HAP-1 (cell line): Measurements from ENCODE around the gene ERICH4.
"Not testable (repeated sequence)": the region's sequence is repeated elsewhere in the genome, so short reads cannot be mapped to it uniquely, and the experiment has no call there.

Experiments used
- DNase-seq, 2 experiments: peaks; one replicate each; pipeline ENCODE4 v3.0.0-alpha.2; 2016 to 2020; ENCODE audit warnings: low spot score in 2 of 2
- H3K27me3 ChIP-seq: fragments of 250-450 bp; sonication (Bioruptor Pico); 2 replicates; pipeline ENCODE4 v1.5.1; 2020; ENCODE audit warnings: low read depth, mild to moderate bottlenecking, moderate library complexity
- H3K36me3 ChIP-seq: fragments of 250-450 bp; sonication (Bioruptor Pico); replicated peaks from 2 replicates; pipeline ENCODE4 v1.5.1; 2020; ENCODE audit warnings: mild to moderate bottlenecking
- H3K4me1 ChIP-seq: fragments of 250-450 bp; sonication (Bioruptor Pico); 2 replicates; pipeline ENCODE4 v1.5.1; 2020; ENCODE audit warnings: mild to moderate bottlenecking
- H3K4me3 ChIP-seq: fragments of 250-450 bp; sonication (Bioruptor Pico); 2 replicates; pipeline ENCODE4 v1.5.1; 2020; ENCODE audit warnings: mild to moderate bottlenecking, moderate library complexity
- H3K9me3 ChIP-seq: fragments of 250-450 bp; sonication (Bioruptor Pico); 2 replicates; pipeline ENCODE4 v1.5.1; 2020; ENCODE audit warnings: mild to moderate bottlenecking, moderate library complexity
- in situ Hi-C: fragments of 300-500 bp; cut with MboI; formaldehyde crosslinking; loops from 3 replicates; pipeline ENCODE4 v1.14.3; 2020; ENCODE audit warnings: low sequenced_read_pairs, inconsistent platforms, mixed read lengths

The ERICH4 gene

DNA sequence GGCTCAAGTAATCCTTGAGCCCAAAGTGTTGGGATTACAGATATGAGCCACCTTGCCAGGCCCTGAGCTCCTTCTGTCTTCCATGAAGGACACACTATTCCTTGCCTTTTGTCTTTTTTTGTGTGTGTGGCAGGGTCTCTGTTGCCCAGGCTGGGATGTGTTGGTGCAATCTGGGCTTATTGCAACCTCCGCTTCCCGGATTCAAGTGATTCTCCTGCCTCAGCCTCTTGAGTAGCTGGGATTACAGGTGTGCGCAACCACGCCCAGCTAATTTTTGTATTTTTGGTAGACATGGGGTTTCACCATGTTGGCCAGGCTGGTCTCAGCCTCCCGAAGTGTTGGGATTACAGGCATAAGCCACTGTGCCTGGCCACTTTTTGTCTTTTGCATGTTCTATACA, 34.1 kb upstream of the ERICH4 start:
- H3K36me3 ChIP-seq, H3K4me3 ChIP-seq, H3K27me3 ChIP-seq, DNase-seq, in situ Hi-C loops, H3K9me3 ChIP-seq, H3K4me1 ChIP-seq: not testable (repeated sequence)

DNA sequence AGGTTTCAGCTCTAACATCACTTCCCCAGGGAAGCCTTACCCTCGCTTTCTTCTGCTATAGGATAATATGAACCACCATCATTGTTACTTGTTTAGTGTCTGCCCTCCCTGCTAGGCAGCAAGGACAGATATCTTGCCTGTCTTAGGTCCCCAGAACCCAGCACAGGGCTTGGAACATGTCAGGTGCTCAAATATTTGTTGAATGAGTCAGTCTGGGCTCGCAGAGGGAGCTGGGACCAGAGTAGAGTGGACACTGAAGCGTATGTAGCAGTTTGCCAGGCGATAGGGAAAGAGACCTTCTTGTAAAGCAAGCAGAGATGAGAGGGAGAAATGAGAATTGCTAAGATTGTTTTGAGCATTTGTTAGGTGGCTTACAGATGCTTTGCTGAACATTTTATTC, 33.7 kb upstream of the ERICH4 start:
- in situ Hi-C loops: no loop called here
- H3K27me3 ChIP-seq: no peaks in the 10 kb centered on the region
- no peaks in the 10 kb centered on the region for H3K9me3 ChIP-seq
- DNase-seq: no peak
- H3K4me3 ChIP-seq: no peak overlapping the region
- H3K36me3 ChIP-seq: no peaks in the 10 kb centered on the region
- no peaks in the 10 kb centered on the region for H3K4me1 ChIP-seq

DNA sequence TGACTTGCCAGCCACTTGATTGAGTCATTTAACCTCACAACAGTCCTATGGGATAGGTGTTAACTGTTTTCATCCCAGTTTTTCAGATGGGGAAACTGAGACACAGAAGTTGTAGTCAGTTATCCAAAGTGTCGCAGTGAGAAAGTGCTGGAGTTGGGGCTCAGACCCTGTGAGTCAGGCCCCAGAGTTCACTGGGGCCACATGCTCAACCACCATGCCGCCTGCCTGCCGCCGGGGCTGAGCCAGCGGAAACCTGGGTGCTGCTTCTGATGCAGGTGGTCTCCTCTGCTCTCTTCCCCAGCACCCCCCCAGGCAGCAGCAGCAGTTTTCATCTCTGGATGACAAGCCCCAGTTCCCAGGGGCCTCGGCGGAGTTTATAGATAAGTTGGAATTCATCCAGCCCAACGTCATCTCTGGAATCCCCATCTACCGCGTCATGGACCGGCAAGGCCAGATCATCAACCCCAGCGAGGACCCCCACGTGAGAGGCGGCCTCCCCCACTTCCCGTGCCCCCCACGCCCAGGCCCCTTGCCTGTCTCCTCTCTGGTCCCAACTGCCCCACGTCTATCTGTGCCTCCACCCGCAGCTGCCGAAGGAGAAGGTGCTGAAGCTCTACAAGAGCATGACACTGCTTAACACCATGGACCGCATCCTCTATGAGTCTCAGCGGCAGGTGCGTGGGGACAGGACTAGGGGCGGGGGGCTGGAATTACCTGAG, 32.5 kb upstream of the ERICH4 start:
- no peaks in the 10 kb centered on the region for H3K9me3 ChIP-seq
- H3K4me3 ChIP-seq: no peak overlapping the region
- no peaks in the 10 kb centered on the region for H3K36me3 ChIP-seq
- in situ Hi-C loops: no loop called here
- H3K4me1 ChIP-seq: no peaks in the 10 kb centered on the region
- DNase-seq: no peak
- no peaks in the 10 kb centered on the region for H3K27me3 ChIP-seq

DNA sequence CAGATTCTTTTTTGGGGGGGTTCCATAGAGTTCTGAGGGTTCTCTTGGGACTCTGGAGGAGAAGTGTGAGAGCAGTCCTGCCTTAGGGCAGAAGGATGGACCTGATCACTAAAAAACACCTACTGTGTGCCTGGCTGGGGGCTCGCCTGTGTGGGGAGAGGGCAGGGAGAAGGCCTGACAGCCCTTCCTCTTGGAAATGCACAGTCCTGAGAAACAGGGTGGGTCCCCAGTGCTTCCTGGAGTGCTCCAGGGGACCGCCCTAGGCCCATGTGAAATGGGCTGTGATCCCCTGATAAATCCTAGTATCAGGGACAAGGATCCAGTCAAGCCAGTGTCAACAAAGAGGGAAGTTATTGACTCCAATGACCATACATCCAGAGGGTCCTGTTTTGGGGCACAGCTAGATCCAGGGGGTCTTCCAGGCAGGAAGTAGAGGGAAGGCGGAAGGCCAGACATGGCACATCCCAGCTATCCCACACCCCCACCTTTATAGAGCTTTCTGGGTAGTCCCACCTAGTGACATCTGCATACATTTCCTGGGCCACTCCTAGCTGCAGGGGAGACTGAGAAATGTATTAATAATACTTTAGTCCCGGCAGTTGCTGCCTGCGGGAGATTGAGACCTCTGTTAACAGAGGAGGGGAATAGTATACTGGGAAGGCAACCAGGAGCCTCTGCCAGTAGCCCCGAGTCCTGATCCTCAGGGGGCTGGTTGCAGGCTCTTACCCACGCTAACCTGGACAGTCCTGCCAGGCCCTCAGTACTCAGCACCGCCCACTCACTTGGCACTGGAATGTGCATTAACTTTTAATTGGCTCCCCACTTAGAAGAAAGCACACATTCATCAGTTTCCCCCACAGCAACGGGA, 31.6 kb upstream of the ERICH4 start:
- H3K4me3 ChIP-seq: no peak overlapping the region
- no peaks in the 10 kb centered on the region for H3K4me1 ChIP-seq
- no peaks in the 10 kb centered on the region for H3K36me3 ChIP-seq
- in situ Hi-C loops: no loop called here
- no peaks in the 10 kb centered on the region for H3K9me3 ChIP-seq
- no peak for DNase-seq
- no peaks in the 10 kb centered on the region for H3K27me3 ChIP-seq

DNA sequence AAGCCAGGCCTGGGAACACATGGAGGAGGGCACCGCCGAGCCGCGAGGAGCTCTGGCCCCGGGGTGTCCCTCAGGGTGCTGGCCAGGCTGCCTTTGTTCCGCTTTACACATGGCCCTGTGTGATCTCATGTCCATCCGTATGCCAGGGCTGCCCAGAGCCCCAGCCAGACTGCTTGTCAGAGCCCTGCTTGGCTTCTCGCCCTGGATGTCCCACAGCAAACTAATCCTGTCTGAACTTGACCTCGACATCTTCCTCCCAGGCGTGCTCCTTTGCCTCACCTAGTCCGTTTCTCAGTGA, 31.0 kb upstream of the ERICH4 start:
- no peaks in the 10 kb centered on the region for H3K9me3 ChIP-seq
- H3K27me3 ChIP-seq: no peaks in the 10 kb centered on the region
- in situ Hi-C loops: no loop called here
- DNase-seq: no peak
- H3K4me1 ChIP-seq: no peaks in the 10 kb centered on the region
- H3K36me3 ChIP-seq: no peaks in the 10 kb centered on the region
- H3K4me3 ChIP-seq: no peak overlapping the region

DNA sequence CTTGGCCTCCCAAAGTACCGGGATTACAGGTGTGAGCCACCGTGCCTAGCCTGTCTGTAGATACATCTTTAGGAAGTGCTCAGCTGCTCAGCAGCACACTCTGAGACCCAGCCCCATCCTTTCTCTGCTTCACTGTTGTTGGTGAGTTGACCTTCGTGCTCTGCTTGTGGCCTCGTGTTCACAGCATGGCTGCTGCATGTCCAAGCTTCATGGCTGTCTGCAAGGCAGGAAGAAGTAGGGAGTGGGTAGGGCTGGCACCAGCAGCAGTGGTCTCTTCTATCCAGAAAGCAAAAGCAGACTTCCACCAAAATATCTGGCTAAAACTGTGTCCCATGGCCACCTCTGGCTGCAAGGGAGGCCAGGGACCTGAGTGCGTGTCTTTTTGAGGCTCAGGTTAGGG, 30.0 kb upstream of the ERICH4 start:
- in situ Hi-C loops: no loop called here
- Histone ChIP-seq H3K27me3 (no peaks in the 10 kb centered on the region), H3K4me3 (no peak overlapping the region), H3K4me1 (no peaks in the 10 kb centered on the region), H3K36me3 (no peaks in the 10 kb centered on the region), H3K9me3 (no peaks in the 10 kb centered on the region)
- no peak for DNase-seq

DNA sequence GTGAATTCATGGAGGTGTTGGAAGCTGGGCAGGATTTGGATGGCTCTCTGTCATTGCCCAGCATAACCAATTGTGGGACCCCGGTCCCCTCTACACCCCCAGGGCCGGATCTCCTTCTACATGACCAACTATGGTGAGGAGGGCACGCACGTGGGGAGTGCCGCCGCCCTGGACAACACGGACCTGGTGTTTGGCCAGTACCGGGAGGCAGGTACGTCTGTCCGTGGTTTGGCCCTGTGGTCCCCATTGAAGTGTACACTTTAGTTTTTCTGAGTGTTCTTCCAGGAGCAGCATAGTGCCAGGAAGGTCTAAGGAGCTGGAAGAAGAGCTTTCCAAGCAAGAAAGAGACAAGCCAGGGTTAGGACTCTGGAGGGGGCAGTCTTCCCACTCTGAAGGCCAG, 29.0 kb upstream of the ERICH4 start:
- no peaks in the 10 kb centered on the region for H3K9me3 ChIP-seq
- in situ Hi-C loops: no loop called here
- no peaks in the 10 kb centered on the region for H3K4me1 ChIP-seq
- H3K27me3 ChIP-seq: no peaks in the 10 kb centered on the region
- H3K4me3 ChIP-seq: no peak overlapping the region
- peaks cover 3% of the 10 kb centered on the region; the same call in 1 of the 2 replicates for H3K36me3 ChIP-seq
- DNase-seq: no peak

DNA sequence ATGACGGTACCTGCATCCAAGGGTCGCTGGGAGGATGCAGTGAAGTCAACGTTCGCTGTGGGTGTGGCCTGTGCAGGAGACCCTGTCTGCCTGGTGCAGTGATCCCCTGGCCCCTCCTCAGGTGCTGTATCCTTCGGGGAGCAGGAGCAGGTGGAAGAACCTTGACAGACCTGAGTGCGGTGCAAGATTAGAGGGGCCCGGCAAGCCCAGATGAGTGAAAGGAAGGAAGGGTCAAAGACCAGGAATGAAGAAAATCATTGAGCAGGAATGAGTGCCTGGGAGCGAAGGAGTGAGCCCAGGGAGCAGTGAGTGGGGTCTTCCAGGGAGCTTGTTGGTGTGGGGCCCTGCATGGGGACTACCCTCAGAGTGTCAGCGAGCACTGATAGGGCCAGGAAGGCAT, 28.5 kb upstream of the ERICH4 start:
- no peak for DNase-seq
- H3K27me3 ChIP-seq: no peaks in the 10 kb centered on the region
- H3K4me1 ChIP-seq: no peaks in the 10 kb centered on the region
- no peaks in the 10 kb centered on the region for H3K9me3 ChIP-seq
- no peak overlapping the region for H3K4me3 ChIP-seq
- in situ Hi-C loops: no loop called here
- H3K36me3 ChIP-seq: peaks cover 7% of the 10 kb centered on the region

DNA sequence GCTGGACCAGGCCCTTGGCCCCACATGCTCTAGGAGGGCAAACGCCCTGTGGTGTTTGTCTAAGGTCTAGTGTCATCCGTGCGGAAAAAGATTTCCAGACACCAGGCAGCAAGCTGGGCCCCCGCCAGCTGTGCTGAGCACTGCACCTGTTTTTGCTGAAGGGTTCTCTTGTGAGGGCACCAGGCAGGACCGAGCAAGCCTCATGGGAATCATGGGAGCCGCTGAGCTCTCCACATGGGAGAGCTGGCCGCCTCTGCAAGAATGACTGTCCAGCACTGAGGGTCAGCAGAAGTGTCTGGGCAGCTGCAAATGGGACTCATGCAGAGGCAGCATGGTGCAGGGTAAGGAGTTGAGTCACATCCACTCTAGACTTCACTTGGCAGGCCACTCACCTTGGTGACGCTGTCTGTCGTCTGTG, 27.8 kb upstream of the ERICH4 start:
- H3K9me3 ChIP-seq: no peaks in the 10 kb centered on the region
- no peaks in the 10 kb centered on the region for H3K27me3 ChIP-seq
- H3K4me1 ChIP-seq: no peaks in the 10 kb centered on the region
- H3K36me3 ChIP-seq: peaks cover 10% of the 10 kb centered on the region
- H3K4me3 ChIP-seq: no peak overlapping the region
- DNase-seq: no peak
- in situ Hi-C loops: no loop called here

DNA sequence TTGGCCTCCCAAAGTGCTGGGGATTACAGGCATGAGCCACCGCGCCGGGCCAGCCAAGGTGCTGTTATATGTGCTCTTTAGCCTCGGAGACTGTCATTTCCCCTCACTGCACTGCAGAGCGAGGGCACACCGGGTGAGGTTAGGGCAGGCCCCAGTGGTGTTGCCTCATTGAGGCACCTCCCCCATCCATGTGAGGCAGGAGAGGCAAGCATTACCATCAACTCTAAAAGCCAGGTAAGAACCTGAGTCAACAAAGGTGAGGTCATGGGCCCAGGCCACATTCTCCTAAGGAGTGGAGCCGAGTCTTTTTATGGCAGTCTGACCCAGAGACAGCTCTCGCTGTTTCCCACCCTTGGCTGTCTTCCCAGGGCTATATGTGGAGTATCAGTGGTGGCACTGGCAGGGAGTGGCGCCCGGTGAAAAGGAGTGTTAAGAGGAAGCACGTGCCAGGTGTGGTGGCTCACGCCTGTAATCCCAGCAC, 26.7 kb upstream of the ERICH4 start:
- in situ Hi-C loops: no loop called here
- Histone ChIP-seq H3K9me3 (no peaks in the 10 kb centered on the region), H3K27me3 (no peaks in the 10 kb centered on the region), H3K4me1 (no peaks in the 10 kb centered on the region), H3K4me3 (no peak overlapping the region), H3K36me3 (peaks cover 10% of the 10 kb centered on the region)
- no peak for DNase-seq

DNA sequence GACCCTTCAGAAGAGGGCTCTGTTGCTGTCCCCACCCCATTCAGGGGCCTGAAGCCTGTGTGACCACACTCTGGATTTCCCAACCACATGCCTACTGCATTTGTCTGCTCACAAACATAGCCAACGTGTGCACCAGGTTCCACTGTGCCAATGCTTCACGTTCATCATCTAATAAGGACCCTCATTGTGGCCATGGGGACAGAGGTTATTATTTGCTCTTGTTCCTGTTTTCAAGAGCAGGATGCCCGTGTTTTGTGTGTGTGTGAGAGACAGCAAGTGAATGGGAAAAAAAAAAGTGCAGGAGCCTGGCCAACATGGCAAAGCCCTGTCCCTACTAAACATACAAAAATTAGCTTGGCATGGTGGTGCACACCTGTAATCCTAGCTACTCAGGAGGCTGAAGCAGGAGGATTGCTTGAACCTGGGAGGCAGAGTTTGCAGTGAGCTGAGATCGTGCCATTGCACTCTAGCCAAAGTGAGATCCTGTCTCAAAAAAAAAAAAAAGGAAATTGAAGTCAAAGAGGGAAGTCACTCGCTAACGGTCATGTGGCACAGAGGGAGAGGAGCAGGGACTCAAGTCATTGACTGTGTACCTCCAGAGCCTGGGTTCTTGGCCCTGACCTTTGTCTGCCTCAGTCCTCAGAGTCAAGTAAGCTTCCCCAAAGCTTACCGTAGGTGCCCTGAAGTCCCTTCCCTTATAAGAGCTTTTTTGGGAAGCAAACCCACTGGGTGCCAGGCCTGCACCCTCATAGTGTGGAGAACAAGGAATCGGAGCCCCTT, 22.7 kb upstream of the ERICH4 start:
- Histone ChIP-seq H3K27me3 (no peaks in the 10 kb centered on the region), H3K4me1 (no peaks in the 10 kb centered on the region), H3K36me3 (peaks cover 10% of the 10 kb centered on the region), H3K4me3 (no peak overlapping the region), H3K9me3 (no peaks in the 10 kb centered on the region)
- no peak for DNase-seq
- in situ Hi-C loops: no loop called here

DNA sequence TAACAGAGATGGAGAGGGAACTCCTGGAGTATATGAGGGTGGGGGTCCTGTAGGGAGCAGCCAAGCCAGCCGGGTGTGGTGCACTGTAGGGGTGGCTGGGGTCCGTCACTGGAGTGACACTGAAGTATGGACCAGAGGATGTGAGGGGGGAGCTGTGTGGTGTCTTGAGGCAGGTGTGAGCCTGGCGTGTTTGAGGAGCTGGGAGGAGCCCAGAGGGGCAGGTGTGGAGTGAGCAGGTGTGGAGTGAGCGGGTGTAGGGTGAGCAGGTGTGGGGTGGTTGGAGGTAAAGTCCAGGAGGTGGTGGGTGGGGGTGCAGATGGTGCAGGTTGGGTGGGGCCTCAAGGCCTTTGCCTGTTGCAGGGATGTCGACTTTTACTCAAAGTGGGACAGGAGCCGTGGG, 21.6 kb upstream of the ERICH4 start:
- peaks cover 10% of the 10 kb centered on the region for H3K36me3 ChIP-seq
- H3K9me3 ChIP-seq: no peaks in the 10 kb centered on the region
- in situ Hi-C loops: no loop called here
- DNase-seq: no peak
- no peak overlapping the region for H3K4me3 ChIP-seq
- H3K27me3 ChIP-seq: no peaks in the 10 kb centered on the region
- H3K4me1 ChIP-seq: no peaks in the 10 kb centered on the region

DNA sequence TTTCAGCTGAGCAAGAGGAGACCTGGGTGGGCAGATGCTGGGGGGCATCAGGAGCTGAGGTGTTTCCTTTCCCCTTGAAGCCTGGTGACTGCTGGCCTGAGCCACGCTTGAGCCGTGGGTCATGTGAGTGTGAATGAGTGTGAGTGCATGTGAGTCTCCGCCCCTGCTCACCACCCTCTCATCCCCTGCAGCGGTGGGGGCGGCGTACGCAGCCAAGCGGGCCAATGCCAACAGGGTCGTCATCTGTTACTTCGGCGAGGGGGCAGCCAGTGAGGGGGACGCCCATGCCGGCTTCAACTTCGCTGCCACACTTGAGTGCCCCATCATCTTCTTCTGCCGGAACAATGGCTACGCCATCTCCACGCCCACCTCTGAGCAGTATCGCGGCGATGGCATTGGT, 21.0 kb upstream of the ERICH4 start:
- no peak for DNase-seq
- no peaks in the 10 kb centered on the region for H3K27me3 ChIP-seq
- in situ Hi-C loops: no loop called here
- H3K4me3 ChIP-seq: no peak overlapping the region
- H3K4me1 ChIP-seq: peaks cover 2% of the 10 kb centered on the region; the same call in 1 of the 2 replicates
- no peaks in the 10 kb centered on the region for H3K9me3 ChIP-seq
- peaks cover 10% of the 10 kb centered on the region for H3K36me3 ChIP-seq

DNA sequence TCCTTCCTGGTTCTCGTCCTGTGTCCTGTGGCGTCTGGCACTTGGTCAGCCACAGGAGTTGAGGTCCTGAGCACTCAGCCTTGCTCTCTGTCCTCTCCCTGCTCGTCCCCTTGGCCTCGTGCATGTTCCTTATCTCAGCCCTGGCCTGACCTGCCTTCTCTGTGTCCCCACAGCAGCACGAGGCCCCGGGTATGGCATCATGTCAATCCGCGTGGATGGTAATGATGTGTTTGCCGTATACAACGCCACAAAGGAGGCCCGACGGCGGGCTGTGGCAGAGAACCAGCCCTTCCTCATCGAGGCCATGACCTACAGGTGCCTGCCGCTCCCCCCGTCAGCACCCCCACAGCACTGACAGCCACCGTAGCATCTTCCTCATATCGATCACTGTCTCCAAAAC, 20.5 kb upstream of the ERICH4 start:
- DNase-seq: no peak
- Histone ChIP-seq H3K4me3 (no peak overlapping the region), H3K27me3 (no peaks in the 10 kb centered on the region), H3K36me3 (peaks cover 10% of the 10 kb centered on the region), H3K4me1 (peaks cover 3% of the 10 kb centered on the region; the same call in 1 of the 2 replicates), H3K9me3 (no peaks in the 10 kb centered on the region)
- in situ Hi-C loops: no loop called here
